IMR-90 (cell line): ENCODE measurements around the gene C11orf68. TPM values are rescaled to one million over a fixed set of nuclear protein-coding genes. Genes with fewer than 3 reads are reported as not detected.

ENCODE experiments used
- ATAC-seq: fragments of 200-7000 bp; cut with Tn5 transposase; 2 replicates; pipeline ENCODE4 v1.9.1; 2020; ENCODE audit warnings: low read depth, mild to moderate bottlenecking, moderate library complexity
- BruUV-seq: library from RNA; stranded (reverse); fragments of 400-500 nt; replicated peaks from 2 replicates; lab custom pipeline; 2021; lab: Mats Ljungman, UMichigan
- CTCF ChIA-PET: fragments of 300-600 bp; formaldehyde crosslinking; extraction: SDS; loops from one replicate; lab custom pipeline; 2021; ENCODE audit warnings: antibody characterized with exemption; lab: Yijun Ruan, JAX
- POLR2A ChIA-PET: fragments of 300-600 bp; sonication (Branson Sonifier 250); formaldehyde crosslinking; loops from one replicate; lab custom pipeline; 2022; ENCODE audit warnings: antibody characterized with exemption; ENCODE audit not compliant: unreplicated experiment; lab: Charles Lee
- DNase-seq: peaks from one replicate; pipeline ENCODE4 v3.0.0; 2013
- H2AFZ ChIP-seq: replicated peaks from 2 replicates; pipeline ENCODE3; 2013; ENCODE audit warnings: low read length, mild to moderate bottlenecking; ENCODE audit not compliant: poor library complexity
- H2AK5ac ChIP-seq: 2 replicates; pipeline ENCODE4 v1.6.1; 2013; ENCODE audit warnings: low read depth, low read length, inconsistent platforms
- H2AK9ac ChIP-seq: replicated peaks from 2 replicates; pipeline ENCODE3; 2013; ENCODE audit warnings: mild to moderate bottlenecking, low read depth, low read length, moderate library complexity; ENCODE audit not compliant: poor library complexity
- H2BK120ac ChIP-seq: 2 replicates; pipeline ENCODE4 v1.6.1; 2013; ENCODE audit warnings: low read depth, low read length, inconsistent platforms
- H2BK15ac ChIP-seq: 3 replicates; pipeline ENCODE4 v1.6.1; 2013; ENCODE audit warnings: low read depth, low read length, inconsistent platforms
- H2BK20ac ChIP-seq: 2 replicates; pipeline ENCODE4 v1.6.1; 2013; ENCODE audit warnings: low read depth, mild to moderate bottlenecking, inconsistent platforms, low read length, moderate library complexity
- H2BK5ac ChIP-seq: 2 replicates; pipeline ENCODE4 v1.6.1; 2013; ENCODE audit warnings: mild to moderate bottlenecking, low read depth, low read length, inconsistent platforms; ENCODE audit not compliant: poor library complexity, severe bottlenecking
- H3K14ac ChIP-seq: replicated peaks from 2 replicates; pipeline ENCODE4 v1.6.1; 2013; ENCODE audit warnings: low read depth, low read length, inconsistent platforms
- H3K18ac ChIP-seq: 2 replicates; pipeline ENCODE4 v1.6.1; 2013; ENCODE audit warnings: low read depth, low read length, control low read depth
- H3K23ac ChIP-seq: 2 replicates; pipeline ENCODE4 v1.6.1; 2013; ENCODE audit warnings: low read depth, low read length, inconsistent platforms
- H3K27ac ChIP-seq: 2 replicates; pipeline ENCODE4 v1.5.1; 2013; ENCODE audit warnings: mild to moderate bottlenecking, control low read depth, low read length; ENCODE audit not compliant: insufficient read depth
- H3K27me3 ChIP-seq: 2 replicates; pipeline ENCODE4 v1.6.1; 2013; ENCODE audit warnings: low read length; ENCODE audit not compliant: control insufficient read depth, insufficient read depth
- H3K36me3 ChIP-seq: 2 replicates; pipeline ENCODE4 v1.6.1; 2013; ENCODE audit warnings: low read length, mixed read lengths; ENCODE audit not compliant: control insufficient read depth, insufficient read depth
- H3K4ac ChIP-seq: 2 replicates; pipeline ENCODE4 v1.6.1; 2013; ENCODE audit warnings: low read depth, low read length, inconsistent platforms
- H3K4me1 ChIP-seq: 2 replicates; pipeline ENCODE4 v1.6.1; 2013; ENCODE audit warnings: low read length, mixed read lengths; ENCODE audit not compliant: control insufficient read depth, insufficient read depth
- H3K4me2 ChIP-seq: 2 replicates; pipeline ENCODE4 v1.6.1; 2013; ENCODE audit warnings: low read depth, mild to moderate bottlenecking, control low read depth, low read length, moderate library complexity
- H3K4me3 ChIP-seq: 2 replicates; pipeline ENCODE4 v1.5.1; 2013; ENCODE audit warnings: low read depth, mild to moderate bottlenecking, control low read depth, low read length, moderate library complexity; ENCODE audit not compliant: insufficient read depth
- H3K56ac ChIP-seq: 2 replicates; pipeline ENCODE4 v1.6.1; 2013; ENCODE audit warnings: low read length, inconsistent platforms; ENCODE audit not compliant: insufficient read depth; ENCODE audit errors: extremely low read depth
- H3K79me1 ChIP-seq, 2 experiments: 2 replicates each; pipeline ENCODE4 v1.6.1; 2013; ENCODE audit warnings: low read length in 2 of 2, inconsistent platforms in 1 of 2, low read depth in 1 of 2
- H3K9ac ChIP-seq: 2 replicates; pipeline ENCODE4 v1.6.1; 2013; ENCODE audit warnings: low read depth, low read length, control low read depth
- H3K9me1 ChIP-seq: 2 replicates; pipeline ENCODE4 v1.6.1; 2013; ENCODE audit warnings: low read length, inconsistent platforms; ENCODE audit not compliant: insufficient read depth
- H3K9me3 ChIP-seq: 2 replicates; pipeline ENCODE4 v1.6.1; 2013; ENCODE audit warnings: low read length; ENCODE audit not compliant: control insufficient read depth, insufficient read depth
- H4K20me1 ChIP-seq: 2 replicates; pipeline ENCODE4 v1.6.1; 2013; ENCODE audit warnings: low read length, inconsistent platforms; ENCODE audit not compliant: insufficient read depth
- H4K5ac ChIP-seq: 2 replicates; pipeline ENCODE4 v1.6.1; 2013; ENCODE audit warnings: mild to moderate bottlenecking, low read depth, low read length, control low read depth
- H4K8ac ChIP-seq, 2 experiments: 2 replicates each; pipeline ENCODE4 v1.6.1; 2013; ENCODE audit warnings: low read depth in 2 of 2, low read length in 2 of 2, control low read depth in 1 of 2, inconsistent platforms in 1 of 2
- H4K91ac ChIP-seq: 2 replicates; pipeline ENCODE4 v1.6.1; 2013; ENCODE audit warnings: low read depth, low read length, inconsistent platforms; ENCODE audit not compliant: insufficient read depth
- BHLHE40 ChIP-seq: fragments of 150-350 bp; IDR thresholded peaks from 2 replicates; pipeline ENCODE4 v1.6.1; 2016; ENCODE audit warnings: mild to moderate bottlenecking, low read depth, low read length
- CTCF ChIP-seq: conservative IDR thresholded peaks from 2 replicates; pipeline ENCODE4 v1.5.1; 2012; ENCODE audit warnings: mild to moderate bottlenecking, low read depth, low read length, improper control_type of control experiment
- ELK1 ChIP-seq: fragments of 150-350 bp; IDR thresholded peaks from 2 replicates; pipeline ENCODE4 v1.6.1; 2016; ENCODE audit warnings: low read depth, mild to moderate bottlenecking, low read length, moderate library complexity, borderline replicate concordance
- FOS ChIP-seq: fragments of 150-350 bp; IDR thresholded peaks from 2 replicates; pipeline ENCODE4 v1.6.1; 2016; ENCODE audit warnings: low read depth, low read length
- MAFK ChIP-seq: IDR thresholded peaks from 2 replicates; pipeline ENCODE4 v1.6.1; 2012; ENCODE audit warnings: low read depth, low read length, improper control_type of control experiment
- NFE2L2 ChIP-seq: fragments of 150-350 bp; IDR thresholded peaks from 2 replicates; pipeline ENCODE4 v1.6.1; 2016; ENCODE audit warnings: low read depth, mild to moderate bottlenecking, low read length
- RAD21 ChIP-seq: IDR thresholded peaks from 2 replicates; pipeline ENCODE4 v1.6.1; 2012; ENCODE audit warnings: low read length, improper control_type of control experiment
- RCOR1 ChIP-seq: IDR thresholded peaks from 2 replicates; pipeline ENCODE4 v1.6.1; 2012; ENCODE audit warnings: mild to moderate bottlenecking, low read length, improper control_type of control experiment; ENCODE audit not compliant: insufficient replicate concordance
- USF2 ChIP-seq: fragments of 150-350 bp; IDR thresholded peaks from 2 replicates; pipeline ENCODE4 v1.6.1; 2017; ENCODE audit warnings: mild to moderate bottlenecking, antibody characterized with exemption, low read length, low read depth
- WGBS, 2 experiments: methylation state at CpG; one replicate each; pipeline versions ENCODE4 v1.1.5 to v1.1.7; 2013; ENCODE audit warnings: missing lambda C conversion rate in 2 of 2; ENCODE audit not compliant: insufficient read length in 1 of 2; ENCODE audit errors: extremely low coverage in 2 of 2; 5-methylcytosine and 5-hydroxymethylcytosine counted together
- dilution Hi-C: fragments of 300-500 bp; cut with HindIII; formaldehyde crosslinking; loops from one replicate; pipeline ENCODE4 v1.14.3; 2018; ENCODE audit warnings: low sequenced_read_pairs; ENCODE audit not compliant: unreplicated experiment
- in situ Hi-C: fragments of 300-500 bp; cut with MboI; formaldehyde crosslinking; loops from 3 replicates; pipeline ENCODE4 v1.14.3; 2019; ENCODE audit warnings: low sequenced_read_pairs, inconsistent platforms, mixed read lengths
- intact Hi-C: fragments of 100-400 bp; cut with micrococcal nuclease; formaldehyde crosslinking; loops from 2 replicates; pipeline ENCODE4 v1.10.0; 2022
- polyA plus RNA-seq, 3 experiments: library from polyadenylated mRNA; depleted of rRNA; stranded (reverse); fragments of >200 nt; gene quantifications; 2 replicates each; pipeline ENCODE4 v1.2.3, GENCODE V29; 2012; ENCODE audit warnings: low replicate concordance in 1 of 3
- total RNA-seq: library from RNA; depleted of rRNA; stranded (reverse); fragments of >200 nt; gene quantifications from 2 replicates; pipeline ENCODE4 v1.2.3, GENCODE V29; 2012

The C11orf68 gene
- total and polyA plus RNA-seq, 2 of the 4 experiments (the other 2 are of a cell fraction) = 20.3 to 104 TPM

- BruUV-seq = TSS peak; percentile 62
- DNase-seq = no peak
- peak overlapping the region; percentile 90 for H3K56ac ChIP-seq
- H3K18ac ChIP-seq = peak overlapping the region; percentile 88
- peak overlapping the region; percentile 82 for H3K27ac ChIP-seq
- ChIA-PET CTCF (interaction anchor here (1.0 kb wide), 1 partner anchor 26 kb away, joined by 9 read pairs; the partner anchor contains the start of gene CCDC85B), POLR2A (interaction anchor here (1.0 to 2.4 kb wide), 3 partner anchors 14 to 26 kb away, joined by 4 to 20 read pairs (median 17); partner anchors contain the start of genes CCDC85B, FIBP and FOSL1)
- TF ChIP-seq RCOR1 (no peak), ELK1 (no peak), BHLHE40 (no peak), USF2 (no peak), MAFK (no peak), CTCF (no peak), FOS (no peak), NFE2L2 (no peak), RAD21 (no peak)
- H3K9me3 ChIP-seq = no peaks in the 10 kb centered on the region
- peaks cover 11 to 70% of the 10 kb centered on the region in 2 experiments; a peak in 3 of 4 replicates for H3K79me1 ChIP-seq
- H4K8ac ChIP-seq = peak overlapping the region; percentile 64 to 97
- H2BK120ac ChIP-seq = peak overlapping the region; percentile 100
- no CpG with 5 or more reads among the region's 7 CpGs for WGBS, 2 experiments
- H2BK5ac ChIP-seq = peak overlapping the region; percentile 96
- H3K36me3 ChIP-seq = peaks cover 19% of the 10 kb centered on the region
- intact Hi-C loops (loop anchor here (5.0 kb wide), 1 partner anchor 46 kb away; the partner anchor contains the start of gene SART1), dilution Hi-C loops (no loop called here), in situ Hi-C loops (no loop called here)
- peaks cover 11% of the 10 kb centered on the region for H4K20me1 ChIP-seq
- H3K23ac ChIP-seq = peak overlapping the region; percentile 97
- no peak for ATAC-seq
- H3K4ac ChIP-seq = peak overlapping the region; percentile 98
- peak overlapping the region; percentile 99 for H2AK9ac ChIP-seq
- peak overlapping the region; percentile 99 for H2AK5ac ChIP-seq
- H4K91ac ChIP-seq = peak overlapping the region; percentile 97
- no peaks in the 10 kb centered on the region for H3K27me3 ChIP-seq
- peak overlapping the region; percentile 68 for H3K9ac ChIP-seq
- H3K14ac ChIP-seq = peak overlapping the region; percentile 95
- peaks cover 58% of the 10 kb centered on the region for H3K4me1 ChIP-seq
- H3K9me1 ChIP-seq = peaks cover 39% of the 10 kb centered on the region
- peak overlapping the region; percentile 71 for H2AFZ ChIP-seq
- peak overlapping the region; percentile 92 for H2BK20ac ChIP-seq
- peak overlapping the region; percentile 64 for H4K5ac ChIP-seq
- H3K4me2 ChIP-seq = peak overlapping the region; percentile 96
- H2BK15ac ChIP-seq = peak overlapping the region; percentile 56; the same call in 2 of the 3 replicates
- peak overlapping the region; percentile 10; the same call in 1 of the 2 replicates for H3K4me3 ChIP-seq
Observed at GRCh38 chr11:65916391-65916790, 2.5 kb downstream of the C11orf68 start.
